Pericardium fibroblast (primary cell): ENCODE measurements around the gene ACSM3. TPM values are rescaled to one million over a fixed set of nuclear protein-coding genes. Genes with fewer than 3 reads are reported as not detected.

Experiments used
- total RNA-seq: library from RNA; depleted of rRNA; stranded (reverse); fragments of >200 nt; gene quantifications from 2 replicates; pipeline ENCODE4 v1.2.3, GENCODE V29; 2015

The ACSM3 gene, protein sequence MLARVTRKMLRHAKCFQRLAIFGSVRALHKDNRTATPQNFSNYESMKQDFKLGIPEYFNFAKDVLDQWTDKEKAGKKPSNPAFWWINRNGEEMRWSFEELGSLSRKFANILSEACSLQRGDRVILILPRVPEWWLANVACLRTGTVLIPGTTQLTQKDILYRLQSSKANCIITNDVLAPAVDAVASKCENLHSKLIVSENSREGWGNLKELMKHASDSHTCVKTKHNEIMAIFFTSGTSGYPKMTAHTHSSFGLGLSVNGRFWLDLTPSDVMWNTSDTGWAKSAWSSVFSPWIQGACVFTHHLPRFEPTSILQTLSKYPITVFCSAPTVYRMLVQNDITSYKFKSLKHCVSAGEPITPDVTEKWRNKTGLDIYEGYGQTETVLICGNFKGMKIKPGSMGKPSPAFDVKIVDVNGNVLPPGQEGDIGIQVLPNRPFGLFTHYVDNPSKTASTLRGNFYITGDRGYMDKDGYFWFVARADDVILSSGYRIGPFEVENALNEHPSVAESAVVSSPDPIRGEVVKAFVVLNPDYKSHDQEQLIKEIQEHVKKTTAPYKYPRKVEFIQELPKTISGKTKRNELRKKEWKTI
- total RNA-seq = 2.6 and 3.2 TPM in 2 replicates

DNA sequence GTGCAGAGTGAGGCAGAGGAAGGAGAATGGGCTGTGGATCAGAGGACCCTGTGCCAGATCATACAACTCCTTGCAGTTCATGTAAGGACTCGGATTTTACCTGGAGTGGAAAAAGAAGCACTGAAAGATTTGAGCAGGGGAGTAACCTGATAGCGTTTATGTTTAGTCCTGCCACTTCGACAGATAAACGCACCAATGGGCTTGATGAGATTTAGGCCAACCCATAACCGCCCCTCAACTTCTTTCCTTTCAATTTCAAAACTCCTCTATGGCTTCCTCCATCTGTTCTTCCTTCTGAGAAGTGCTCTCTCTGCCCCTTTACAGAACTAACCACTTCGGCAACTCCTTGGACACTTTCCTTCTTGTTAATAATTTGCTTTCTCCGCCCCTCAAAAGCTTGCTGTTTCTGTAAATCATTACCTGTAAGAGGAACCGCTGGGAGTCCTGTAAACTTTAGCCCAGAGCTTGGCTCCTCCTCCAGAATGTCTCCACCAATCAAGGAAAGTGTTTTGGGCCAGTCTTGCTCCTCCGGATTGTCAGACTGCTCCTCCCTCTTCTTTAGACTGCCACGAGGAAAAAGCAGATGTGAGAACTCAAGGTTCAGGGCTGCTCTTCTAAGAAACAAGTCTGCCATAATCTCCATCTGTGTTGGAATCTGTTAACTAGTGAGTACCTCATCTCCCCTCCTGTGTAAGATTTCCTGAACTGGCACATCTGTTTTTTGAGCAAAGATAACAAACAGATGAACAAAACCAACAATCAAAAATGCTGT, at the start of gene ACSM3:
ACSM3 (plus strand) TSS at position 554 of the 772 bp plus-strand sequence. CDS start 6,021 bp downstream, outside the sequence.

DNA sequence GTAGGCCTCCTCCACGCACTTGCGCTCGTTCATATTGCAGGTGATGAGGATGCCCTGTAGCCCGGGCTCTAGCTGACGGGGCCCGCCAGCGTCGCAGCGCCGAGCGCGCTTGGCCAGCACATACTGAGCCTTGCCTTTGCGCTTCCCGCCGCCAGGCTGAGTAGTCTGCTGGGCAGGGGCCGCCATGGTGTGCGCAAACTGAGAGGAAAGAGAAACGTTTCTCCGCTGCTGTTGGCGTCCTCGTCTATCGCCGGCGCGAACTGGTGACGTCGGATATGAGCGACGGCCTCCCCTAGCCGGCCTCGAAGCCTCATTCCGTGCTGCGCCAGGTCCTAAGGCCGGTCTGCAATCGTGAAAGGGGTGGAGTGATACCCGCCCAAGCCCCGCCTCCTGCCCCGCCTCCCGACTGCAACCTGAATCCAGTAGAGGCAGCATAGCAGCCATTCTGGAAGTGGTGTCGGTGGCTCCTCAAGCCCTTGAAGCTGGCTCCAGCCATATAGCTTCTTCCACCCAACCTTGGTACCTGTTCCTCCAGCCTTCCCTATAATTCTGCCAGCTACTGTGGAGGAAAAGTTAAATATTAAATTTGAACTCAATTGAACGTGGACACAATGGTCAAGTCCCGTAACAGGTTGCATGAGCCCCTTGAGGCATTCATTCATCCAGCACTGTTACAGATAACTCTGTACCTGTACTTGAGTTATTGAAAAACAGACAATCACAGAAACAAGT, 22.1 kb upstream of the ACSM3 start, which contains the start of gene THUMPD1:
THUMPD1 (minus strand) TSS at position 265 of the 732 bp plus-strand sequence; CDS start at position 186, 79 bp downstream.

DNA sequence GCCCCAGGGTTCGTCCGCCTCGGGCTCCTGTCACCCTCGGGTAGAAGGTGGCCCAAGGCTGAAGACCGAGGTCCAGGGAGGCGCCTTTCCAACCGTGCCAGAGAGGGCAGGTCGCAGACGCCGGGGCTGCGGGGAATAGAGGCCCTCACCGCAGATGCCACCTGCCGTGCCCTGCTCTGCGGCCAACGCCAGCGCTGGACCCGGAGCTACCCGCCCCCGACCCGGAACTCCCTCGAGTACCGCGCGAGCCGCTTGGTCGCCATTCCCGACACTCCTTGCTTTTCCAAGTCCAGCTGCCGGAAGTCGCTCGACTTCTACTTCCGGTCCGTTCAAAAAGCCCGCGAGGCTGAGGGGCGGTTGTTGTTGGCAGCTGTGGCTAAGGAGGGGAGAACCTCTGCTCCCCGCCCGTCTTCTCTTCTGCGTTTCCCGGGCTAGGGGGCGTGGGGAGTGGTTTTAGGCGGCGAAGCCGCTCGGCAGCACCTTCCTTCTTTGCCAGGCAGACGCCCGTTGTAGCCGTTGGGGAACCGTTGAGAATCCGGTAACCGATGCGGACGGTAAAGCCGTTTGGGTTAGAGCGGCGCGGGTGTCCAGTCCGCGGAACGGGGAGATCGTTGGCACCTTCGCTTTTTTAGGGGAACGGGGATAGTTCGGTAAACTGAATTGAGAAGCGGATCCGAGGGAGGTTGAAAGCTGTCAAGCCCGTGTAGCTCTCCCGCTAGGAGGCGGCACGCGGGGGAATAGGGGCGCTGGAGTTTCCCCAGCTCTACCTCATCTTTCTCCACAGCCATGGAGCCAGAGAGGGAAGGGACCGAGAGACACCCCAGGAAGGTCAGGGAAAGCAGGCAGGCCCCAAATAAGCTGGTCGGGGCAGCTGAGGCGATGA, 42.6 kb downstream of the ACSM3 start, which contains the start of the genes ERI2 and REXO5:
ERI2 (minus strand) TSS at position 305 of the 883 bp plus-strand sequence; CDS start at position 263, 42 bp downstream.
REXO5 (plus strand) TSS at position 360 of the 883 bp plus-strand sequence; CDS start at position 787, 427 bp downstream.

Other genes starting within 250 kb of the ACSM3 start
- gene ACSM2B, start 187.6 kb upstream of the ACSM3 start, total RNA-seq = not detected in 2 replicates
- gene ACSM1, start 66.3 kb upstream of the ACSM3 start, total RNA-seq = 2.2 TPM in 1 of 2 replicates, not detected in the other
- gene THUMPD1, start 22.2 kb upstream of the ACSM3 start, total RNA-seq = 26.6 and 29.4 TPM in 2 replicates
- gene ERI2, start 42.5 kb downstream of the ACSM3 start, total RNA-seq = 4.9 and 17.1 TPM in 2 replicates
- 2.0 and 3.7 TPM in 2 replicates for gene REXO5, start 42.5 kb downstream of the ACSM3 start, total RNA-seq
- 32.0 and 36.7 TPM in 2 replicates for gene DCUN1D3, start 136.3 kb downstream of the ACSM3 start, total RNA-seq
- 28.0 and 70.5 TPM in 2 replicates for gene LYRM1, start 136.8 kb downstream of the ACSM3 start, total RNA-seq